NCI-H345 (cell line): ENCODE results near the gene YARS2.
A peak's percentile ranks its signal among the peaks of the same experiment; 100 is the strongest.
"Not testable (repeated sequence)": the region's sequence is repeated elsewhere in the genome, so short reads cannot be mapped to it uniquely, and the experiment has no call there.

ENCODE experiments used
- DNase-seq: peaks from one replicate; lab custom pipeline; 2025; lab: John Stamatoyannopoulos, UW

Gene YARS2

GRCh38 chr12:32743264-32743663 is 12.4 kb downstream of the YARS2 start:
- DNase-seq: no peak

DNA sequence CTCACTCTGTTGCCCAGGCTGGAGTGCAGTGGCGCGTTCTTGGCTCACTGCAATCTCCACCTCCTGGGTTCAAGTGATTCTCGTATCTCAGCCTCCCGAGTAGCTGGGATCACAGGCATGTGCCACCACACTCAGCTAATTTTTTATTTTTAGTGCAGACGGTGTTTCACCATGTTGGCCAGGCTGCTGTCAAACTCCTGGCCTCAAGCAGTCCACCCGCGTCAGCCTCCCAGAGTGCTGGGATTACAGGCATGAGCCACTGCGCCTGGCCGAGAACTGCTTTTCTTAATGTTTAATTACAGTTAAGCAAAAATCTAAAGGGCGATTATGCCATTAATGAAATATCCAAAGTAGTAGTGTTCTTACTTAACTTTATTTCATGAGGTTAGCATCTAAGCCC is 13.6 kb downstream of the YARS2 start:
- DNase-seq: no peak

DNA sequence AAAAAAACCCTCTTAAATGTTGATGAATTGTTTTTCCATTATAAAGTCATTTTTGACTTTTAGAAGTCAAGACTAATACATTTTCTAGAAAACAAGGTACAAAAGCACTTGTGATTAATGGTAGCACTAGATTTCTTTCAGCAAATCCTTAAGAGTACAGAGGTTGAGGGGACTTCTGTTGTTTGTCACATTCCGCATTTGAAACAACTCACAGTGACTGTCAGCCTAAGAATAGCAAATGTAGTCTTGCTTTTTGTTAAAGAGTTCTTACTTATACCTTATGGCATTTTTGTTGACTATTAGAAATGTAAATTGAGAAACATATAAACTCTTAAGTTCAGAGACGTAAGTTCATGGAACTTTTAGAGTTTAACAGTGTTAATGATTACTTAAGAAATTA is 16.4 kb downstream of the YARS2 start:
- no peak for DNase-seq

DNA sequence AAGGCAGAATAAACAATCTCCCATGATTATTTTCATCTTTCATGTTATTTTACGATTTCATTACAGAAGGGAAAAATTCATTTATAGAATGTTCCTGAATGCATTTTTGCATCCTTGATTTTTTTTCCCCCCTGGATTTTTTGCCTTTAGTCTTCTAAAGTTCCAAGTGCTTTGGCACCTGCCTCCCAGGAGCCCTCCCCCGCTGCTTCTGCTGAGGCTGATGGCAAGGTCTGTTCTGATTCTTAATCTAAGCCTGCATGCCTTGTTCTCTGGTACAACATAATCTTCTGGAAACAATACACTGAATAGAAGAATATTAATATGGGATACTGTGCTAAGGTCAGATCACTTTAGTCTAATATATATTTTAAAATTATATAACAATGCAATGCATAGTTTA is 18.0 kb downstream of the YARS2 start:
- DNase-seq: no peak

DNA sequence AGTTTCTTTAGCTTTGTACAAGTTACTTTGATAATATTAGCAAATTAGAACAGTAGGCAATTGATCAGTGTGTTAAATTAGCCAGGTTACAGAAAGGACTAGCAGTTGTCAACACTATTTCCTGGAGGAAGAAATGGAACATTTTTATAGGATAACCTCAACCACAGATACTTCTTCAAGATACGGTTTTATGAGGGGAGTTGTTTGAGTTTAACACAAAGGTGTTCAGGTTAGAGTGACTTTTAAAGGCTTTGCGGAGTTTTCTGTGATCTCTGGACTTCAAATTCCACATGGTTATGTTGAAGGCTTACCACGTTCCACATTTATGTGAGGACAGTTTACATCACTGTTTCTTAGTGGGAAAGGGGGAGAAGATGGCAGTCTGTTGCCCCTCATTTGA is 19.3 kb downstream of the YARS2 start:
- DNase-seq: no peak

DNA sequence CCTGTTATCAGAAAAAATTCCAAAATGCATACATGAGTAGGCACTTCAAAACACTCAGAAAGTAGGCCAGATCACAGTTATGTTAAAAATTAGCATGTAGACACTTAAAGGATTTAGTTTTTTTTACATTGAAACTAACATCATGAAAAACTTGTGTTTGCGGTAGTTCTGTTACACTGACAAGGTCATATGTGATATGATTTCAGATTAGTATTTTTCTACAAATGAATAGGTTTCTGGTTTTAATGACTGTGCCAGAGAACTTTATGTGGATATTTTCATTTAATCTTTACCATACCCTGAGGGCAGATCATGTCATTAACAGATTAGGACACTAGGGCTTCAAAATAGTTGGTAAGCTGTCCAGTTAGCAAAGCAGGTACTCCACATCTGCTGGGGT is 20.7 kb downstream of the YARS2 start:
- no peak for DNase-seq

DNA sequence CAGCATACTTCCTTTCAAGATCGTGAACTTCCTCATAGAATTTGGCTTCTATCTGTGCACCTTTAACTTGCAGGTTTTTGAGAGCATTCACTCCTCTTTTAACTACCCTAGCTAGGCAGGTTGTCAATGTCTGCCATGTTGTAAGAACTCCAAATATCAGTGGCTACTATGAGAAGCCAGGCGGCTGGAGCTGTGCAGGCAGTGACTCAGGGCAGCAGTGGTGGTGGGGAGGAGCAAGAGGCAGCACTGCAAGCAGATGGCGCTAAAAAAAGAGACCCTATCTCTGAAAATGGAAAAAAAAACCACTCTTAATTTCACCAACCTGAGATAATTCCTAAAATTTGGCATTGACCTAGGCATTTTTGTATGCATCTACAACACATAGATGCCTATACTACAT is 28.5 kb downstream of the YARS2 start:
- DNase-seq: no peak

GRCh38 chr12:32726286-32726685 is 29.4 kb downstream of the YARS2 start:
- no peak for DNase-seq

DNA sequence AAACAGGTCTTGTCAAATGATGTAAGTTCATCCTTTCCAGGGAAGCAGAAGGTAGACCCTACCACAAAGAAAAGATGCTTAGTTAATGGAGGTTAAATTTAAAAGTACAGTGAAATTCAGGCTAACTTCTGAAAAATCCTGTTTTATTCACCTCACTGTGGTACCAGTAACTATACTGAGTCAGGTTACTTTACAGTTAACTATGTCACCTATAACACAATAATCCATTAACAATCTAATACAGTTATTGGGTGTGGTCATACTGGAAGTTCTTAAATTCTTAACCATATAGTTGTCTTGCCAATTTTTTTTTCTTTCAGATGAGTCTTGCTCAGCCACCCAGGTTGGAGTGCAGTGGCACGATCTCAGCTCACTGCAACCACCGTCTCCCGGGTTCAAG is 30.4 kb downstream of the YARS2 start:
- not testable (repeated sequence) for DNase-seq

- DNase-seq: no peak
These were observed 36.8 kb downstream of the YARS2 start for GRCh38 chr12:32718926-32719325.

DNA sequence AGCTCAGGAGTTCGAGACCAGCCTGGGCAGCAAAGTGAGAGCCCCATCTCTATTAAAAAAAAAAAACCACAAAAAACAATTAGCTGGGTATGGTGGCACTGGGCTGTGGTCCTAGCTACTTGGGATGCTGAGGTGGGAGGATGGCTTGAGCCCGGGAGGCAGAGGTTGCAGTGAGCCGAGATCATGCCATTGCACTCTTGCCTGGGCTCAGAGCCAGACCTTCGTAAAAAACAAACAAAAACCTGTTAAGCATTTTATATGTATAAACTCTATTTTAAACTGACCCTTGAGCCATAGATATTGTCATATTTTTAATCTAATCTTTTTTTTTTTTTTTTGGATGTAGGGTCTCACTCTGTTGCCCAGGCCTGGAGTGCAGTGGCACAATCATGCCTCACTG is 40.9 kb downstream of the YARS2 start:
- no peak for DNase-seq

DNA sequence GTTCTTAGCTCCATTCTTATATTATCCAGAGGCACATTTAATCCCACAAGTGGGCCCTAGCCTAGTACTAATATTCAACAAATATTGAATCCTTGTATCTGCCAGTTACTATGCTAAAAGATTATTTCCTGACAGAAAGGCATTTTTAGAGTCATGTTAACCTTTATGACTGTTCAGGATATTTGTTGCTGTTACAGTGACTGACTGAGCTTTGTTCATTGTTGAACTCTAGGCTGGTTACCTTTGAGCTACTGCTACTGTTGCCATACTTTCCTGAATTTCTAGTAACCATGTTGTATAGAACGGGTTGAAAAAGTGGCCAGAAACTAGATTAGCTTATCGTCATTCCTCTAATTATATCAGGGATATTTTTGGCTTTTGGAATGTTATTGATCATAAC is 46.8 kb downstream of the YARS2 start:
- DNase-seq: no peak

DNA sequence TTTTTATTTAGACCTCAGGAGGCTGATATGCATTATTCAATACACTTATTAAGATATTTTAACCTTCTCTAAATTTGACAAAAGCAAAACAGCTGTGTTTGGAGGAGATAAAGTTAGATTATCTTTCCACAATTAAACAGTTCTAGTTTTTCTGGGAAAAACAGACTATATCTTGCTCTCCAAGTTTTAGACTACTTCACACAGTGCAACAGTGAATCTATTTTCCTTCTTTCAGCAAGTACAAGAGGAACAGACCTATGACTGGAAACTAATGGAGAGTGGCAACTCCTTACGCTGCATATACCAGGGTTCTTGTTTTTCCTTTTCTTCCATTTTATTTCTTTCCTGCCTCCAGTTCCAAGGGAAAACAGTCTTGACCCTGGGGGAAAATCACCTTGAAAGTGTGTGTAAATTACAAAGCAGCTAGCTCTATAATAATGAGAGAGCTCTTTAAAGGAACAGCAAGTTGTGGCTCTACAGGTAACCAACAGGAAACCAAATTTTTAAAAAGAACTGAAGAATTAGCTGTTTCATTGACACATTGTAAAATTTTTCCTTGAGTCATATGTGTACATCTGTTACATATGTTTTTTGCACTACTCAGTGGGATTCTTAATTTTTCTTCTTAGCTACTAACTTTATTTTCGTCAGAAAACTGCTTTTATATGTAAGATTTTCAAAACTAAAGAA is 49.2 kb downstream of the YARS2 start:
- no peak for DNase-seq

GRCh38 chr12:32705783-32706182 is 49.9 kb downstream of the YARS2 start:
- DNase-seq: no peak

DNA sequence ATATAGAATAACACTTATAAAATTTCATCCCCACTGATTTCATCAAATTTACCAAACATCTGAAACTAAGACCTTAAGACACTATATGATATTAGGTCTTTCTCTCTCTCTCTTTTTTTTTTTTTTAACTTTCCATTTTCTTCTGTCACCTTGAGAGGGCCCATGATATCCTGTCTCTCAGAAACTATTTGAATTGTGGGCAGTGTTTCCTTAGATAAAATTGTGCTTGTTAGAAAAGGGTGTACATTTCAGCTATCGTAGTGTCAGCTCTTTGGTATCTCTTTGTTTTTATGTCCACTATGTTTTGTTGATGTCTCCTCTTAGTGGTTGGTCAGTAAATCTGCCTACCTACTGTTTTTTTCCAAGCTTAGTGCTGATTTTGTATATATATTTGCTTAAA is 52.8 kb downstream of the YARS2 start:
- DNase-seq: no peak

DNA sequence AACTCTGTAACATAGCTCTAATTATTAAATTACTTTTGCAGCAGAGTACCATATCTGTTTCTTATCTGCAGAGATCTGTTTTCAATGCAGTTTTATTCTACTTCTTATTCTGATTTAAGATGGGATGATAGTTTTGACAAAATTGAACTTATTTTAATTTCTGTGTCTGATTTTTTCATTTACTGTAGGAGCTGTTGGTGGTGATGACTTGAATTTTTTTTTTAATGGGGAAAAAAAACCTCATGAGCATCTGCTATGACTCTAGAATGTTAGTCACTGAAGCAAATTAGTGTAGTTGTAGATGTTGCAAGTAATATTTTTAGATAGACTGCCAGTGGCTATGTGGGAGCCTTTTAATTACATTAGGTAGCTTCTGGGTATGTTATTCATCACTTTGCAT is 53.2 kb downstream of the YARS2 start:
- DNase-seq: no peak

- DNase-seq: not testable (repeated sequence)
These were observed 56.3 kb downstream of the YARS2 start for GRCh38 chr12:32699437-32699836.

DNA sequence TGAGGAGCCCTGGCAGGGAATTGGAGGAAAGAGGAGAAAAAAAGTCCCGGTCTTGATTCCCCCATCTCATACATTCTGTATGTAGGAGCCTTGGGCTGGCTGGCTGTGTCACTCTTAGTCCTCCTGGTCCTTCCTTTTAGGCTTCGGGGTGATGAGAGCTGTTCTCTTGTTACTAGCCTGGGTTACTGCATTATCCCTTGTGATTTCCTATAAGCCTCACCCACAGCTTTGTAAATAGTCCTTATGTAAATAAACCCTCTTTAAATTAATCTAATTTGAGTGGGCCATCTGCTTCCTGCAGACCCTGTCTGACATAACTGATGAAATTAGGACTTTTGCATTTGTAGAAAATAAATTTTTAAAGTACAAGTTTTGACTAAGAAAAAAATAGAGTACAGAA is 57.4 kb downstream of the YARS2 start:
- DNase-seq: peak; percentile 40

DNA sequence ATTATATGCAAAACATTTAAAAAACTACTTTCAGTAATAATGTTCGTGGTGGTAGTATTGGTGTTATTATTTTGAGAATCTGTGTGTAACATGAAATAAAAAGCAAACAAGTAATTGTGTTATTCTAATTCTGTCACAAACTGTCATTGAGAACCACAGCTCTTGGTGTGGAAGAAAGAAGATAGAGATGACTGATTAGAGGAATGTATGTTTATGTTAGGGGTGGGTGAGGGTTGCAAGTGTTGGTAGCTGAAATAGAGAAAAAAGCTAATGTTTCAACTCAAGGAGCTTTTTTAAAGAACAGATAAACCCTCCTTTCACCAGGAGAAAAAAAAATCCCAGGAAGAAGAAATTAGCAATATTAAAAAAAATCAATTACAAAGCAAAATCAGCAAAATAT is 58.3 kb downstream of the YARS2 start:
- DNase-seq: no peak
